Lower leg skin (tissue), 3 donors: ENCODE results near the gene PLEKHA8.
"Not testable (repeated sequence)": the region's sequence is repeated elsewhere in the genome, so short reads cannot be mapped to it uniquely, and the experiment has no call there.

Experiments
- CTCF ChIP-seq, 3 donors: fragments of 450-650 bp; IDR thresholded peaks; one replicate each; pipeline ENCODE4 v1.5.1; 2016; ENCODE audit warnings: antibody characterized with exemption in 3 of 3, mild to moderate bottlenecking in 3 of 3, moderate library complexity in 2 of 3
- POLR2A ChIP-seq, 2 donors: fragments of 450-650 bp; IDR thresholded peaks; one replicate each; pipeline ENCODE4 v1.6.1; 2016 to 2017; ENCODE audit warnings: antibody characterized with exemption in 2 of 2, mild to moderate bottlenecking in 1 of 2, moderate library complexity in 1 of 2

- not testable (repeated sequence) for TF ChIP-seq CTCF, POLR2A (IDR thresholded peaks at IDR 0.05)
Observed at GRCh38 chr7:30061786-30062185, 33.6 kb downstream of the PLEKHA8 start.
